HL-60/S4 treated with retinoic acid at 250 ng/mL for 4 days and 3 days (cell line): Measurements from ENCODE around the gene KCNJ14.

Experiments used
- in situ Hi-C: fragments of 300-500 bp; cut with MboI; formaldehyde crosslinking; loops from 2 replicates; pipeline ENCODE4 v1.7.0; 2022; ENCODE audit warnings: low sequenced_read_pairs

KCNJ14 gene

GRCh38 chr19:48455171-48455907, at the start of gene KCNJ14:
Gene KCNJ14 (plus strand): TSS chr19:48455574. CDS start chr19:48461725, 6,151 bp downstream.
- in situ Hi-C loops = no loop called here

- in situ Hi-C loops = no loop called here
These were observed 49.5 kb upstream of the KCNJ14 start for GRCh38 chr19:48405850-48406249.

GRCh38 chr19:48413879-48414587, 41.3 kb upstream of the KCNJ14 start:
- in situ Hi-C loops = no loop called here

GRCh38 chr19:48415395-48415794, 40.0 kb upstream of the KCNJ14 start:
- in situ Hi-C loops = no loop called here

- in situ Hi-C loops = no loop called here
These were observed 39.6 kb upstream of the KCNJ14 start for GRCh38 chr19:48415806-48416221.

GRCh38 chr19:48417421-48417820, 38.0 kb upstream of the KCNJ14 start:
- in situ Hi-C loops = no loop called here

- in situ Hi-C loops = no loop called here
These were observed 36.9 kb upstream of the KCNJ14 start for GRCh38 chr19:48418317-48419064.

- in situ Hi-C loops = no loop called here
These were observed 36.0 kb upstream of the KCNJ14 start for GRCh38 chr19:48419158-48419920.

GRCh38 chr19:48421548-48421947, 33.8 kb upstream of the KCNJ14 start:
- in situ Hi-C loops = no loop called here

- in situ Hi-C loops = no loop called here
These were observed 30.6 kb upstream of the KCNJ14 start for GRCh38 chr19:48424694-48425219.

GRCh38 chr19:48428670-48429069, 26.7 kb upstream of the KCNJ14 start:
- in situ Hi-C loops = no loop called here

- in situ Hi-C loops = no loop called here
These were observed 22.0 kb upstream of the KCNJ14 start for GRCh38 chr19:48433337-48433736.

- in situ Hi-C loops = no loop called here
These were observed 18.8 kb upstream of the KCNJ14 start for GRCh38 chr19:48436586-48436985.

GRCh38 chr19:48441360-48442050, 13.9 kb upstream of the KCNJ14 start:
- in situ Hi-C loops = no loop called here

GRCh38 chr19:48442116-48443035, 13.0 kb upstream of the KCNJ14 start:
- in situ Hi-C loops = no loop called here

GRCh38 chr19:48443256-48443655, 12.1 kb upstream of the KCNJ14 start:
- in situ Hi-C loops = no loop called here

- in situ Hi-C loops = no loop called here
These were observed 11.6 kb upstream of the KCNJ14 start for GRCh38 chr19:48443731-48444128.

- in situ Hi-C loops = no loop called here
These were observed 11.0 kb upstream of the KCNJ14 start for GRCh38 chr19:48444129-48444935.
